IMR-90 (cell line): ENCODE measurements around the gene IRF2. TPM values are rescaled to one million over a fixed set of nuclear protein-coding genes. Genes with fewer than 3 reads are reported as not detected.

Experiments
- ATAC-seq: fragments of 200-7000 bp; cut with Tn5 transposase; 2 replicates; pipeline ENCODE4 v1.9.1; 2020; ENCODE audit warnings: low read depth, mild to moderate bottlenecking, moderate library complexity
- BruUV-seq: library from RNA; stranded (reverse); fragments of 400-500 nt; replicated peaks from 2 replicates; lab custom pipeline; 2021; lab: Mats Ljungman, UMichigan
- CTCF ChIA-PET: fragments of 300-600 bp; formaldehyde crosslinking; extraction: SDS; loops from one replicate; lab custom pipeline; 2021; ENCODE audit warnings: antibody characterized with exemption; lab: Yijun Ruan, JAX
- POLR2A ChIA-PET: fragments of 300-600 bp; sonication (Branson Sonifier 250); formaldehyde crosslinking; loops from one replicate; lab custom pipeline; 2022; ENCODE audit warnings: antibody characterized with exemption; ENCODE audit not compliant: unreplicated experiment; lab: Charles Lee
- DNase-seq: peaks from one replicate; pipeline ENCODE4 v3.0.0; 2013
- H2AFZ ChIP-seq: replicated peaks from 2 replicates; pipeline ENCODE3; 2013; ENCODE audit warnings: low read length, mild to moderate bottlenecking; ENCODE audit not compliant: poor library complexity
- H2AK5ac ChIP-seq: 2 replicates; pipeline ENCODE4 v1.6.1; 2013; ENCODE audit warnings: low read depth, low read length, inconsistent platforms
- H2AK9ac ChIP-seq: replicated peaks from 2 replicates; pipeline ENCODE3; 2013; ENCODE audit warnings: mild to moderate bottlenecking, low read depth, low read length, moderate library complexity; ENCODE audit not compliant: poor library complexity
- H2BK120ac ChIP-seq: 2 replicates; pipeline ENCODE4 v1.6.1; 2013; ENCODE audit warnings: low read depth, low read length, inconsistent platforms
- H2BK15ac ChIP-seq: 3 replicates; pipeline ENCODE4 v1.6.1; 2013; ENCODE audit warnings: low read depth, low read length, inconsistent platforms
- H2BK20ac ChIP-seq: 2 replicates; pipeline ENCODE4 v1.6.1; 2013; ENCODE audit warnings: low read depth, mild to moderate bottlenecking, inconsistent platforms, low read length, moderate library complexity
- H2BK5ac ChIP-seq: 2 replicates; pipeline ENCODE4 v1.6.1; 2013; ENCODE audit warnings: mild to moderate bottlenecking, low read depth, low read length, inconsistent platforms; ENCODE audit not compliant: poor library complexity, severe bottlenecking
- H3K14ac ChIP-seq: replicated peaks from 2 replicates; pipeline ENCODE4 v1.6.1; 2013; ENCODE audit warnings: low read depth, low read length, inconsistent platforms
- H3K18ac ChIP-seq: 2 replicates; pipeline ENCODE4 v1.6.1; 2013; ENCODE audit warnings: low read depth, low read length, control low read depth
- H3K23ac ChIP-seq: 2 replicates; pipeline ENCODE4 v1.6.1; 2013; ENCODE audit warnings: low read depth, low read length, inconsistent platforms
- H3K27ac ChIP-seq: 2 replicates; pipeline ENCODE4 v1.5.1; 2013; ENCODE audit warnings: mild to moderate bottlenecking, control low read depth, low read length; ENCODE audit not compliant: insufficient read depth
- H3K27me3 ChIP-seq: 2 replicates; pipeline ENCODE4 v1.6.1; 2013; ENCODE audit warnings: low read length; ENCODE audit not compliant: control insufficient read depth, insufficient read depth
- H3K36me3 ChIP-seq: 2 replicates; pipeline ENCODE4 v1.6.1; 2013; ENCODE audit warnings: low read length, mixed read lengths; ENCODE audit not compliant: control insufficient read depth, insufficient read depth
- H3K4ac ChIP-seq: 2 replicates; pipeline ENCODE4 v1.6.1; 2013; ENCODE audit warnings: low read depth, low read length, inconsistent platforms
- H3K4me1 ChIP-seq: 2 replicates; pipeline ENCODE4 v1.6.1; 2013; ENCODE audit warnings: low read length, mixed read lengths; ENCODE audit not compliant: control insufficient read depth, insufficient read depth
- H3K4me2 ChIP-seq: 2 replicates; pipeline ENCODE4 v1.6.1; 2013; ENCODE audit warnings: low read depth, mild to moderate bottlenecking, control low read depth, low read length, moderate library complexity
- H3K4me3 ChIP-seq: 2 replicates; pipeline ENCODE4 v1.5.1; 2013; ENCODE audit warnings: low read depth, mild to moderate bottlenecking, control low read depth, low read length, moderate library complexity; ENCODE audit not compliant: insufficient read depth
- H3K56ac ChIP-seq: 2 replicates; pipeline ENCODE4 v1.6.1; 2013; ENCODE audit warnings: low read length, inconsistent platforms; ENCODE audit not compliant: insufficient read depth; ENCODE audit errors: extremely low read depth
- H3K79me1 ChIP-seq, 2 experiments: 2 replicates each; pipeline ENCODE4 v1.6.1; 2013; ENCODE audit warnings: low read length in 2 of 2, inconsistent platforms in 1 of 2, low read depth in 1 of 2
- H3K9ac ChIP-seq: 2 replicates; pipeline ENCODE4 v1.6.1; 2013; ENCODE audit warnings: low read depth, low read length, control low read depth
- H3K9me1 ChIP-seq: 2 replicates; pipeline ENCODE4 v1.6.1; 2013; ENCODE audit warnings: low read length, inconsistent platforms; ENCODE audit not compliant: insufficient read depth
- H3K9me3 ChIP-seq: 2 replicates; pipeline ENCODE4 v1.6.1; 2013; ENCODE audit warnings: low read length; ENCODE audit not compliant: control insufficient read depth, insufficient read depth
- H4K20me1 ChIP-seq: 2 replicates; pipeline ENCODE4 v1.6.1; 2013; ENCODE audit warnings: low read length, inconsistent platforms; ENCODE audit not compliant: insufficient read depth
- H4K5ac ChIP-seq: 2 replicates; pipeline ENCODE4 v1.6.1; 2013; ENCODE audit warnings: mild to moderate bottlenecking, low read depth, low read length, control low read depth
- H4K8ac ChIP-seq, 2 experiments: 2 replicates each; pipeline ENCODE4 v1.6.1; 2013; ENCODE audit warnings: low read depth in 2 of 2, low read length in 2 of 2, control low read depth in 1 of 2, inconsistent platforms in 1 of 2
- H4K91ac ChIP-seq: 2 replicates; pipeline ENCODE4 v1.6.1; 2013; ENCODE audit warnings: low read depth, low read length, inconsistent platforms; ENCODE audit not compliant: insufficient read depth
- BHLHE40 ChIP-seq: fragments of 150-350 bp; IDR thresholded peaks from 2 replicates; pipeline ENCODE4 v1.6.1; 2016; ENCODE audit warnings: mild to moderate bottlenecking, low read depth, low read length
- CEBPB ChIP-seq: IDR thresholded peaks from 2 replicates; pipeline ENCODE4 v1.6.1; 2012; ENCODE audit warnings: low read depth, low read length, improper control_type of control experiment
- CHD1 ChIP-seq: IDR thresholded peaks from 2 replicates; pipeline ENCODE4 v1.6.1; 2012; ENCODE audit warnings: low read depth, low read length, improper control_type of control experiment
- FOS ChIP-seq: fragments of 150-350 bp; IDR thresholded peaks from 2 replicates; pipeline ENCODE4 v1.6.1; 2016; ENCODE audit warnings: low read depth, low read length
- MAFK ChIP-seq: IDR thresholded peaks from 2 replicates; pipeline ENCODE4 v1.6.1; 2012; ENCODE audit warnings: low read depth, low read length, improper control_type of control experiment
- MXI1 ChIP-seq: IDR thresholded peaks from 2 replicates; pipeline ENCODE4 v1.6.1; 2012; ENCODE audit warnings: low read depth, mild to moderate bottlenecking, low read length, moderate library complexity, borderline replicate concordance
- NFE2L2 ChIP-seq: fragments of 150-350 bp; IDR thresholded peaks from 2 replicates; pipeline ENCODE4 v1.6.1; 2016; ENCODE audit warnings: low read depth, mild to moderate bottlenecking, low read length
- POLR2A ChIP-seq: IDR thresholded peaks from 2 replicates; pipeline ENCODE4 v1.6.1; 2012; ENCODE audit warnings: mild to moderate bottlenecking, low read depth, low read length
- RAD21 ChIP-seq: IDR thresholded peaks from 2 replicates; pipeline ENCODE4 v1.6.1; 2012; ENCODE audit warnings: low read length, improper control_type of control experiment
- RCOR1 ChIP-seq: IDR thresholded peaks from 2 replicates; pipeline ENCODE4 v1.6.1; 2012; ENCODE audit warnings: mild to moderate bottlenecking, low read length, improper control_type of control experiment; ENCODE audit not compliant: insufficient replicate concordance
- dilution Hi-C: fragments of 300-500 bp; cut with HindIII; formaldehyde crosslinking; loops from one replicate; pipeline ENCODE4 v1.14.3; 2018; ENCODE audit warnings: low sequenced_read_pairs; ENCODE audit not compliant: unreplicated experiment
- in situ Hi-C: fragments of 300-500 bp; cut with MboI; formaldehyde crosslinking; loops from 3 replicates; pipeline ENCODE4 v1.14.3; 2019; ENCODE audit warnings: low sequenced_read_pairs, inconsistent platforms, mixed read lengths
- intact Hi-C: fragments of 100-400 bp; cut with micrococcal nuclease; formaldehyde crosslinking; loops from 2 replicates; pipeline ENCODE4 v1.10.0; 2022
- polyA plus RNA-seq, 3 experiments: library from polyadenylated mRNA; depleted of rRNA; stranded (reverse); fragments of >200 nt; gene quantifications; 2 replicates each; pipeline ENCODE4 v1.2.3, GENCODE V29; 2012; ENCODE audit warnings: low replicate concordance in 1 of 3
- total RNA-seq: library from RNA; depleted of rRNA; stranded (reverse); fragments of >200 nt; gene quantifications from 2 replicates; pipeline ENCODE4 v1.2.3, GENCODE V29; 2012
- TF ChIP-seq, protein P1 (sequence below): fragments of 150-350 bp; IDR thresholded peaks from 2 replicates; pipeline ENCODE4 v1.6.1; 2016; ENCODE audit warnings: low read depth, mild to moderate bottlenecking, low read length, moderate library complexity, borderline replicate concordance
- TF ChIP-seq, protein P2 (sequence below): fragments of 150-350 bp; IDR thresholded peaks from 2 replicates; pipeline ENCODE4 v1.6.1; 2017; ENCODE audit warnings: mild to moderate bottlenecking, antibody characterized with exemption, low read length, low read depth

The IRF2 gene
- total and polyA plus RNA-seq, 2 of the 4 experiments (the other 2 are of a cell fraction): 16.5 to 21.9 TPM

DNA sequence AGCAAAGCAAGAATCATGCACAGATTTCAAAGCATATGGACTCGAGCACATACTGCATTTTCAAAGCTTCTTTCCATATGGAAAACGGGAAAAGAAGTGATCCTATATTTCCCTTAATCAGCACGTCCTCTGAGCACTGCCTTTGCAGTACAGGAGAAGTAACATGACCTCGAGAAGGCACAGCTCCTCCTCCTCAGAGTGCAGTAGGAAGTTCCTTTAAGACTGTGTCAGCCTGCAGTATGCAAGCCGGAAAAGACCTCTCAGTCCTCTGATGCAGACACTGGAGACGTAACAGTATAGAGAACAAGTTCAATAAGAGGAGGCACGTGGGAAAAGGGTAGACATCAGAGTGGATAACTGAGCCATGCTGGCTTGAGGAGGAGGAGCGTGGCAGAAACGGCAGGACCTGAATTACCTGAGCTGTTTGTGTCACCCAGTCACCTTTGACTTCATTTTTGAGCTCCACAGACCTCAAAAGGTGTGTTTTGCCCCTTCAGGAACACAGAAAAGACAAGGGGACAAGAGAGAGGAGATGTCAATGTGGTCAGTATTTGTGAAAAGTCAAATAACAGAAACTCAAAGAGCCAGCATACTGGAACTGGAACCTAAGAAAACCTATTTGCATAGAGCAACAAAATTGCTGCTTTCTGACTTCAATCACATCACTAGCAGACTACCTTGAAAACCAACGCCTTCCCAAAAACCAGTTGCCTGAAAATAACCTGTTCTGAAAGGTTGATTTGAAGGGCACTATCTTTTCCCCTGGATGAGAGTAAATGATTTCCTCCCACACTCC, 20.8 kb downstream of the IRF2 start (continued):
- TF ChIP-seq, protein P1, sequence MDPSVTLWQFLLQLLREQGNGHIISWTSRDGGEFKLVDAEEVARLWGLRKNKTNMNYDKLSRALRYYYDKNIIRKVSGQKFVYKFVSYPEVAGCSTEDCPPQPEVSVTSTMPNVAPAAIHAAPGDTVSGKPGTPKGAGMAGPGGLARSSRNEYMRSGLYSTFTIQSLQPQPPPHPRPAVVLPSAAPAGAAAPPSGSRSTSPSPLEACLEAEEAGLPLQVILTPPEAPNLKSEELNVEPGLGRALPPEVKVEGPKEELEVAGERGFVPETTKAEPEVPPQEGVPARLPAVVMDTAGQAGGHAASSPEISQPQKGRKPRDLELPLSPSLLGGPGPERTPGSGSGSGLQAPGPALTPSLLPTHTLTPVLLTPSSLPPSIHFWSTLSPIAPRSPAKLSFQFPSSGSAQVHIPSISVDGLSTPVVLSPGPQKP: no peak
- TF ChIP-seq CHD1 (no peak), BHLHE40 (peak; percentile 58)

DNA sequence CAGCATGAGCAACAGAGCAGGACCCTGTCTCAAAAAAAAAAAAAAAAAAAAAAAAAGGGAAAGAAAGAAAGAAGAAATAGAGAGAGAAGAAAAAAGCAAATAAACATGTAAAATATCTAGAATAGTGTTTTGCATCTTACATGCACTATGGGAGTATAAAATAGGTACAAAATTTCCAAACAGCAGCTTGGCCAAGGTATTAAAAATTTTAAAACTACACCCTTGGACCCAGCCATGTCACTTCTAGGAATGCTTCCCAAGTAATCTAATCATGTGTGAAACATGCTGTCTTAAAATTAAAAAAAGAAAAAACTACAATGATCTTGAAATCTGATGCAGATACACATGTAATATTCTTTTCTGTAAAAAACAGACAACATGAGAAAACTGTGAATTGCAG, 21.6 kb downstream of the IRF2 start:
- no peak overlapping the region for H4K91ac ChIP-seq
- H3K9ac ChIP-seq: no peak overlapping the region
- peaks cover 20% of the 10 kb centered on the region for H3K4me1 ChIP-seq
- ATAC-seq (no peak), DNase-seq (no peak)
- H2BK120ac ChIP-seq: no peak overlapping the region
- no peak overlapping the region for H3K18ac ChIP-seq
- peaks cover 63 to 86% of the 10 kb centered on the region in 2 experiments for H3K79me1 ChIP-seq
- H3K56ac ChIP-seq: no peak overlapping the region
- no peak overlapping the region for H2BK5ac ChIP-seq
- peaks cover 6% of the 10 kb centered on the region; the same call in 1 of the 2 replicates for H3K36me3 ChIP-seq
- H2AK9ac ChIP-seq: no peak overlapping the region
- no peak overlapping the region for H4K8ac ChIP-seq
- H3K27ac ChIP-seq: no peak overlapping the region
- H3K9me3 ChIP-seq: no peaks in the 10 kb centered on the region
- BruUV-seq: no TSS peak
- in situ Hi-C loops: no loop called here
- no peak overlapping the region for H4K5ac ChIP-seq
- POLR2A ChIA-PET: no interaction called here
- intact Hi-C loops: no loop called here
- no peak overlapping the region for H2AFZ ChIP-seq
- CTCF ChIA-PET: no interaction called here
- TF ChIP-seq, protein P2, sequence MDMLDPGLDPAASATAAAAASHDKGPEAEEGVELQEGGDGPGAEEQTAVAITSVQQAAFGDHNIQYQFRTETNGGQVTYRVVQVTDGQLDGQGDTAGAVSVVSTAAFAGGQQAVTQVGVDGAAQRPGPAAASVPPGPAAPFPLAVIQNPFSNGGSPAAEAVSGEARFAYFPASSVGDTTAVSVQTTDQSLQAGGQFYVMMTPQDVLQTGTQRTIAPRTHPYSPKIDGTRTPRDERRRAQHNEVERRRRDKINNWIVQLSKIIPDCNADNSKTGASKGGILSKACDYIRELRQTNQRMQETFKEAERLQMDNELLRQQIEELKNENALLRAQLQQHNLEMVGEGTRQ: no peak
- TF ChIP-seq CEBPB (no peak), MXI1 (no peak), RCOR1 (no peak), RAD21 (no peak), FOS (no peak), POLR2A (no peak), NFE2L2 (no peak), MAFK (no peak), BHLHE40 (no peak)
- TF ChIP-seq, protein P1: no peak
- no peak overlapping the region for H3K4ac ChIP-seq
- H3K23ac ChIP-seq: no peak overlapping the region
- no peak overlapping the region for H2BK20ac ChIP-seq
- no peak overlapping the region for H2AK5ac ChIP-seq
- no peak overlapping the region for H3K14ac ChIP-seq
- H2BK15ac ChIP-seq: no peak overlapping the region
- H3K4me2 ChIP-seq: no peak overlapping the region
- no peak overlapping the region for H3K4me3 ChIP-seq
- dilution Hi-C loops: no loop called here
- H4K20me1 ChIP-seq: peaks cover 31% of the 10 kb centered on the region; the same call in 1 of the 2 replicates
- peaks cover 19% of the 10 kb centered on the region for H3K9me1 ChIP-seq
- H3K27me3 ChIP-seq: no peaks in the 10 kb centered on the region
